IMR-90 (cell line): ENCODE results near the gene PDXDC1. TPM values are rescaled to one million over a fixed set of nuclear protein-coding genes. Genes with fewer than 3 reads are reported as not detected.

Source experiments
- ATAC-seq: fragments of 200-7000 bp; cut with Tn5 transposase; 2 replicates; pipeline ENCODE4 v1.9.1; 2020; ENCODE audit warnings: low read depth, mild to moderate bottlenecking, moderate library complexity
- BruUV-seq: library from RNA; stranded (reverse); fragments of 400-500 nt; replicated peaks from 2 replicates; lab custom pipeline; 2021; lab: Mats Ljungman, UMichigan
- CTCF ChIA-PET: fragments of 300-600 bp; formaldehyde crosslinking; extraction: SDS; loops from one replicate; lab custom pipeline; 2021; ENCODE audit warnings: antibody characterized with exemption; lab: Yijun Ruan, JAX
- POLR2A ChIA-PET: fragments of 300-600 bp; sonication (Branson Sonifier 250); formaldehyde crosslinking; loops from one replicate; lab custom pipeline; 2022; ENCODE audit warnings: antibody characterized with exemption; ENCODE audit not compliant: unreplicated experiment; lab: Charles Lee
- DNase-seq: peaks from one replicate; pipeline ENCODE4 v3.0.0; 2013
- H2AFZ ChIP-seq: replicated peaks from 2 replicates; pipeline ENCODE3; 2013; ENCODE audit warnings: low read length, mild to moderate bottlenecking; ENCODE audit not compliant: poor library complexity
- H2AK5ac ChIP-seq: 2 replicates; pipeline ENCODE4 v1.6.1; 2013; ENCODE audit warnings: low read depth, low read length, inconsistent platforms
- H2AK9ac ChIP-seq: replicated peaks from 2 replicates; pipeline ENCODE3; 2013; ENCODE audit warnings: mild to moderate bottlenecking, low read depth, low read length, moderate library complexity; ENCODE audit not compliant: poor library complexity
- H2BK120ac ChIP-seq: 2 replicates; pipeline ENCODE4 v1.6.1; 2013; ENCODE audit warnings: low read depth, low read length, inconsistent platforms
- H2BK15ac ChIP-seq: 3 replicates; pipeline ENCODE4 v1.6.1; 2013; ENCODE audit warnings: low read depth, low read length, inconsistent platforms
- H2BK20ac ChIP-seq: 2 replicates; pipeline ENCODE4 v1.6.1; 2013; ENCODE audit warnings: low read depth, mild to moderate bottlenecking, inconsistent platforms, low read length, moderate library complexity
- H2BK5ac ChIP-seq: 2 replicates; pipeline ENCODE4 v1.6.1; 2013; ENCODE audit warnings: mild to moderate bottlenecking, low read depth, low read length, inconsistent platforms; ENCODE audit not compliant: poor library complexity, severe bottlenecking
- H3K14ac ChIP-seq: replicated peaks from 2 replicates; pipeline ENCODE4 v1.6.1; 2013; ENCODE audit warnings: low read depth, low read length, inconsistent platforms
- H3K18ac ChIP-seq: 2 replicates; pipeline ENCODE4 v1.6.1; 2013; ENCODE audit warnings: low read depth, low read length, control low read depth
- H3K23ac ChIP-seq: 2 replicates; pipeline ENCODE4 v1.6.1; 2013; ENCODE audit warnings: low read depth, low read length, inconsistent platforms
- H3K27ac ChIP-seq: 2 replicates; pipeline ENCODE4 v1.5.1; 2013; ENCODE audit warnings: mild to moderate bottlenecking, control low read depth, low read length; ENCODE audit not compliant: insufficient read depth
- H3K27me3 ChIP-seq: 2 replicates; pipeline ENCODE4 v1.6.1; 2013; ENCODE audit warnings: low read length; ENCODE audit not compliant: control insufficient read depth, insufficient read depth
- H3K36me3 ChIP-seq: 2 replicates; pipeline ENCODE4 v1.6.1; 2013; ENCODE audit warnings: low read length, mixed read lengths; ENCODE audit not compliant: control insufficient read depth, insufficient read depth
- H3K4ac ChIP-seq: 2 replicates; pipeline ENCODE4 v1.6.1; 2013; ENCODE audit warnings: low read depth, low read length, inconsistent platforms
- H3K4me1 ChIP-seq: 2 replicates; pipeline ENCODE4 v1.6.1; 2013; ENCODE audit warnings: low read length, mixed read lengths; ENCODE audit not compliant: control insufficient read depth, insufficient read depth
- H3K4me2 ChIP-seq: 2 replicates; pipeline ENCODE4 v1.6.1; 2013; ENCODE audit warnings: low read depth, mild to moderate bottlenecking, control low read depth, low read length, moderate library complexity
- H3K4me3 ChIP-seq: 2 replicates; pipeline ENCODE4 v1.5.1; 2013; ENCODE audit warnings: low read depth, mild to moderate bottlenecking, control low read depth, low read length, moderate library complexity; ENCODE audit not compliant: insufficient read depth
- H3K56ac ChIP-seq: 2 replicates; pipeline ENCODE4 v1.6.1; 2013; ENCODE audit warnings: low read length, inconsistent platforms; ENCODE audit not compliant: insufficient read depth; ENCODE audit errors: extremely low read depth
- H3K79me1 ChIP-seq, 2 experiments: 2 replicates each; pipeline ENCODE4 v1.6.1; 2013; ENCODE audit warnings: low read length in 2 of 2, inconsistent platforms in 1 of 2, low read depth in 1 of 2
- H3K9ac ChIP-seq: 2 replicates; pipeline ENCODE4 v1.6.1; 2013; ENCODE audit warnings: low read depth, low read length, control low read depth
- H3K9me1 ChIP-seq: 2 replicates; pipeline ENCODE4 v1.6.1; 2013; ENCODE audit warnings: low read length, inconsistent platforms; ENCODE audit not compliant: insufficient read depth
- H3K9me3 ChIP-seq: 2 replicates; pipeline ENCODE4 v1.6.1; 2013; ENCODE audit warnings: low read length; ENCODE audit not compliant: control insufficient read depth, insufficient read depth
- H4K20me1 ChIP-seq: 2 replicates; pipeline ENCODE4 v1.6.1; 2013; ENCODE audit warnings: low read length, inconsistent platforms; ENCODE audit not compliant: insufficient read depth
- H4K5ac ChIP-seq: 2 replicates; pipeline ENCODE4 v1.6.1; 2013; ENCODE audit warnings: mild to moderate bottlenecking, low read depth, low read length, control low read depth
- H4K8ac ChIP-seq, 2 experiments: 2 replicates each; pipeline ENCODE4 v1.6.1; 2013; ENCODE audit warnings: low read depth in 2 of 2, low read length in 2 of 2, control low read depth in 1 of 2, inconsistent platforms in 1 of 2
- H4K91ac ChIP-seq: 2 replicates; pipeline ENCODE4 v1.6.1; 2013; ENCODE audit warnings: low read depth, low read length, inconsistent platforms; ENCODE audit not compliant: insufficient read depth
- BHLHE40 ChIP-seq: fragments of 150-350 bp; IDR thresholded peaks from 2 replicates; pipeline ENCODE4 v1.6.1; 2016; ENCODE audit warnings: mild to moderate bottlenecking, low read depth, low read length
- CEBPB ChIP-seq: IDR thresholded peaks from 2 replicates; pipeline ENCODE4 v1.6.1; 2012; ENCODE audit warnings: low read depth, low read length, improper control_type of control experiment
- CHD1 ChIP-seq: IDR thresholded peaks from 2 replicates; pipeline ENCODE4 v1.6.1; 2012; ENCODE audit warnings: low read depth, low read length, improper control_type of control experiment
- CTCF ChIP-seq: conservative IDR thresholded peaks from 2 replicates; pipeline ENCODE4 v1.5.1; 2012; ENCODE audit warnings: mild to moderate bottlenecking, low read depth, low read length, improper control_type of control experiment
- FOS ChIP-seq: fragments of 150-350 bp; IDR thresholded peaks from 2 replicates; pipeline ENCODE4 v1.6.1; 2016; ENCODE audit warnings: low read depth, low read length
- MAFK ChIP-seq: IDR thresholded peaks from 2 replicates; pipeline ENCODE4 v1.6.1; 2012; ENCODE audit warnings: low read depth, low read length, improper control_type of control experiment
- MXI1 ChIP-seq: IDR thresholded peaks from 2 replicates; pipeline ENCODE4 v1.6.1; 2012; ENCODE audit warnings: low read depth, mild to moderate bottlenecking, low read length, moderate library complexity, borderline replicate concordance
- NFE2L2 ChIP-seq: fragments of 150-350 bp; IDR thresholded peaks from 2 replicates; pipeline ENCODE4 v1.6.1; 2016; ENCODE audit warnings: low read depth, mild to moderate bottlenecking, low read length
- POLR2A ChIP-seq: IDR thresholded peaks from 2 replicates; pipeline ENCODE4 v1.6.1; 2012; ENCODE audit warnings: mild to moderate bottlenecking, low read depth, low read length
- RAD21 ChIP-seq: IDR thresholded peaks from 2 replicates; pipeline ENCODE4 v1.6.1; 2012; ENCODE audit warnings: low read length, improper control_type of control experiment
- RCOR1 ChIP-seq: IDR thresholded peaks from 2 replicates; pipeline ENCODE4 v1.6.1; 2012; ENCODE audit warnings: mild to moderate bottlenecking, low read length, improper control_type of control experiment; ENCODE audit not compliant: insufficient replicate concordance
- RFX5 ChIP-seq: IDR thresholded peaks from 2 replicates; pipeline ENCODE4 v1.8.0; 2012; ENCODE audit warnings: low read depth, mild to moderate bottlenecking, low read length, moderate library complexity
- SMC3 ChIP-seq: fragments of 150-350 bp; IDR thresholded peaks from 2 replicates; pipeline ENCODE4 v1.6.1; 2016; ENCODE audit warnings: low read depth, mild to moderate bottlenecking, antibody characterized with exemption, low read length, moderate library complexity
- USF2 ChIP-seq: fragments of 150-350 bp; IDR thresholded peaks from 2 replicates; pipeline ENCODE4 v1.6.1; 2017; ENCODE audit warnings: mild to moderate bottlenecking, antibody characterized with exemption, low read length, low read depth
- WGBS, 2 experiments: methylation state at CpG; one replicate each; pipeline versions ENCODE4 v1.1.5 to v1.1.7; 2013; ENCODE audit warnings: missing lambda C conversion rate in 2 of 2; ENCODE audit not compliant: insufficient read length in 1 of 2; ENCODE audit errors: extremely low coverage in 2 of 2; 5-methylcytosine and 5-hydroxymethylcytosine counted together
- dilution Hi-C: fragments of 300-500 bp; cut with HindIII; formaldehyde crosslinking; loops from one replicate; pipeline ENCODE4 v1.14.3; 2018; ENCODE audit warnings: low sequenced_read_pairs; ENCODE audit not compliant: unreplicated experiment
- in situ Hi-C: fragments of 300-500 bp; cut with MboI; formaldehyde crosslinking; loops from 3 replicates; pipeline ENCODE4 v1.14.3; 2019; ENCODE audit warnings: low sequenced_read_pairs, inconsistent platforms, mixed read lengths
- intact Hi-C: fragments of 100-400 bp; cut with micrococcal nuclease; formaldehyde crosslinking; loops from 2 replicates; pipeline ENCODE4 v1.10.0; 2022
- polyA plus RNA-seq, 3 experiments: library from polyadenylated mRNA; depleted of rRNA; stranded (reverse); fragments of >200 nt; gene quantifications; 2 replicates each; pipeline ENCODE4 v1.2.3, GENCODE V29; 2012; ENCODE audit warnings: low replicate concordance in 1 of 3
- total RNA-seq: library from RNA; depleted of rRNA; stranded (reverse); fragments of >200 nt; gene quantifications from 2 replicates; pipeline ENCODE4 v1.2.3, GENCODE V29; 2012

The PDXDC1 gene
- total and polyA plus RNA-seq, 2 of the 4 experiments (the other 2 are of a cell fraction): 68.7 to 117 TPM

- TF ChIP-seq CTCF: no peak
- no peak for TF ChIP-seq MXI1
- TF ChIP-seq POLR2A: no peak
- no peak for TF ChIP-seq USF2
- TF ChIP-seq BHLHE40: no peak
- TF ChIP-seq RCOR1: no peak
- no peak for TF ChIP-seq SMC3
- no peak for TF ChIP-seq CEBPB
- TF ChIP-seq NFE2L2: no peak
- TF ChIP-seq RFX5: no peak
- no peak for TF ChIP-seq RAD21
- TF ChIP-seq CHD1: no peak
- TF ChIP-seq FOS: no peak
- TF ChIP-seq MAFK: no peak
- intact Hi-C loops: no loop called here
- no peak for DNase-seq
These were observed 56.4 kb downstream of the PDXDC1 start for GRCh38 chr16:15031179-15031578.

More at GRCh38 chr16:15031179-15031578, 56.4 kb downstream of the PDXDC1 start:
- H3K23ac ChIP-seq: no peak overlapping the region
- H2AK5ac ChIP-seq: no peak overlapping the region
- H2BK20ac ChIP-seq: no peak overlapping the region
- H3K4me2 ChIP-seq: no peak overlapping the region
- H2AK9ac ChIP-seq: no peak overlapping the region
- H4K8ac ChIP-seq: no peak overlapping the region
- no peak overlapping the region for H4K91ac ChIP-seq
- no TSS peak for BruUV-seq
- no peaks in the 10 kb centered on the region for H3K4me1 ChIP-seq
- dilution Hi-C loops (no loop called here), in situ Hi-C loops (no loop called here)
- CTCF ChIA-PET: no interaction called here
- no peak overlapping the region for H2BK5ac ChIP-seq
- H3K18ac ChIP-seq: no peak overlapping the region
- POLR2A ChIA-PET: no interaction called here
- H2BK120ac ChIP-seq: no peak overlapping the region
- H3K56ac ChIP-seq: no peak overlapping the region
- H2AFZ ChIP-seq: no peak overlapping the region
- peaks cover 23% of the 10 kb centered on the region for H4K20me1 ChIP-seq
- no peaks in the 10 kb centered on the region for H3K9me3 ChIP-seq
- H3K27ac ChIP-seq: no peak overlapping the region
- peaks cover 7% of the 10 kb centered on the region; the same call in 1 of the 2 replicates for H3K9me1 ChIP-seq
- no CpG with 5 or more reads among the region's 2 CpGs for WGBS, 2 experiments
- H3K36me3 ChIP-seq: peaks cover 69% of the 10 kb centered on the region
- no peak overlapping the region for H3K14ac ChIP-seq
- H3K9ac ChIP-seq: no peak overlapping the region
- H3K27me3 ChIP-seq: no peaks in the 10 kb centered on the region
- peaks cover 3 to 22% of the 10 kb centered on the region in 2 experiments; a peak in 2 of 4 replicates for H3K79me1 ChIP-seq
- ATAC-seq: no peak
- H4K5ac ChIP-seq: no peak overlapping the region
- no peak overlapping the region for H3K4me3 ChIP-seq
- H2BK15ac ChIP-seq: no peak overlapping the region
- no peak overlapping the region for H3K4ac ChIP-seq
